SU-DHL-6 (cell line): ENCODE results near the gene SLN.

ENCODE experiments used
- CTCF ChIP-seq: fragments of 200-600 bp; sonication (generic); IDR thresholded peaks from one replicate; pipeline ENCODE4 v1.5.1; 2017; ENCODE audit warnings: antibody characterized with exemption, mild to moderate bottlenecking, low read length, moderate library complexity; ENCODE audit not compliant: insufficient read depth, poor library complexity, severe bottlenecking
- EZH2phosphoT487 ChIP-seq: fragments of 200-600 bp; sonication (generic), shearing (Covaris generic); conservative IDR thresholded peaks from 2 replicates; pipeline ENCODE4 v1.6.1; 2018; ENCODE audit warnings: mild to moderate bottlenecking, antibody characterized with exemption, low read length, moderate library complexity, mixed read lengths

DNA sequence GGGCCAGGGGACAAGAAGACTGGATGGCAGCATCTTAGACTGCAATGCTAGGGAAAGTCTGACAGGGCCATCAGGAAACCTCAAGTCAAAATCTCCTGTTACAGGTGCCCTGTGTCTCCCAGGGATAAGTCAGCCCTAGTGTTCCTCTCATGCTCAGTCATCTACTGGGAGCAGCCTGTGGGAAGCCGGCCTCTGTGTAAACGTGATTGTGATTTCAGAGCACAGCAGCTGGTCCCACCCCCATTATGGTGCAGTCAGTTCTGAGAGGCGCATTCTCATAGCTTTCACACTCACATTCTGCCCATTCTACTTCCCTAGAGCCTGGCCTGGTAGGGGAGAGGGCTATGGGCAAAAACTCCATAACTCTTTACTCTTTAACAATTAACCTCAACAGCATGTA, 7.2 kb upstream of the SLN start:
- TF ChIP-seq CTCF (no peak), EZH2phosphoT487 (no peak)
